PC-9 (cell line): ENCODE data around the gene MYO5B. TPM values are rescaled to one million over a fixed set of nuclear protein-coding genes. Genes with fewer than 3 reads are reported as not detected.

ENCODE experiments used
- BruUV-seq: library from RNA; stranded (reverse); fragments of 400-500 nt; replicated peaks from 2 replicates; lab custom pipeline; 2021; lab: Mats Ljungman, UMichigan
- CTCF ChIA-PET: fragments of 300-600 bp; sonication (Branson Sonifier 250); formaldehyde crosslinking; loops from one replicate; lab custom pipeline; 2022; ENCODE audit warnings: antibody characterized with exemption; lab: Charles Lee
- POLR2A ChIA-PET: fragments of 300-600 bp; sonication (Branson Sonifier 250); formaldehyde crosslinking; loops from one replicate; lab custom pipeline; 2022; ENCODE audit warnings: antibody characterized with exemption; ENCODE audit not compliant: unreplicated experiment; lab: Charles Lee
- DNase-seq, 2 experiments: peaks; one replicate each; pipeline versions ENCODE4 v3.0.0 to v3.0.0-alpha.2; 2015 to 2022; ENCODE audit warnings: mixed read lengths in 1 of 2
- H2AFZ ChIP-seq: fragments of 200-600 bp; sonication (generic); 2 replicates; pipeline ENCODE4 v1.8.1; 2017; ENCODE audit warnings: antibody characterized with exemption
- H3F3A ChIP-seq: fragments of 200-600 bp; sonication (generic); 2 replicates; pipeline ENCODE4 v1.8.1; 2017; ENCODE audit warnings: antibody characterized with exemption, mild to moderate bottlenecking, low read depth; ENCODE audit not compliant: insufficient read depth
- H3K27ac ChIP-seq: fragments of 200-600 bp; sonication (generic); 2 replicates; pipeline ENCODE4 v1.6.1; 2016; ENCODE audit warnings: mixed run types
- H3K27me3 ChIP-seq: fragments of 200-600 bp; sonication (generic); 2 replicates; pipeline ENCODE4 v1.6.1; 2016; ENCODE audit warnings: low read depth, mixed run types; ENCODE audit not compliant: insufficient read depth
- H3K36me3 ChIP-seq: fragments of 200-600 bp; sonication (generic); 2 replicates; pipeline ENCODE4 v1.6.1; 2016; ENCODE audit warnings: low read depth, mixed run types
- H3K4me1 ChIP-seq: fragments of 200-600 bp; sonication (generic); replicated peaks from 2 replicates; pipeline ENCODE4 v1.6.1; 2016; ENCODE audit warnings: mixed run types; ENCODE audit not compliant: insufficient read depth
- H3K4me2 ChIP-seq: fragments of 200-600 bp; sonication (generic); 2 replicates; pipeline ENCODE4 v1.6.1; 2017; ENCODE audit warnings: mixed run types
- H3K4me3 ChIP-seq: fragments of 200-600 bp; sonication (generic); 2 replicates; pipeline ENCODE4 v1.6.1; 2016; ENCODE audit warnings: mixed run types
- H3K79me2 ChIP-seq: fragments of 200-600 bp; sonication (generic); 2 replicates; pipeline ENCODE4 v1.6.1; 2017; ENCODE audit warnings: low read depth, mixed run types
- H3K9me2 ChIP-seq: fragments of 200-600 bp; sonication (generic); 2 replicates; pipeline ENCODE4 v1.8.1; 2017; ENCODE audit warnings: mild to moderate bottlenecking; ENCODE audit not compliant: insufficient read depth
- H3K9me3 ChIP-seq: fragments of 200-600 bp; sonication (generic); 2 replicates; pipeline ENCODE4 v1.8.1; 2016; ENCODE audit warnings: low read depth; ENCODE audit not compliant: insufficient read depth
- H4K20me1 ChIP-seq: fragments of 200-600 bp; sonication (generic); 2 replicates; pipeline ENCODE4 v1.8.1; 2017; ENCODE audit not compliant: insufficient read depth
- EZH2 ChIP-seq: fragments of 200-600 bp; sonication (generic); IDR thresholded peaks from 2 replicates; pipeline ENCODE4 v1.8.0; 2017; ENCODE audit warnings: antibody characterized with exemption, low read depth
- intact Hi-C: fragments of 100-400 bp; cut with micrococcal nuclease; formaldehyde crosslinking; loops from one replicate; pipeline ENCODE4 v1.10.0; 2022; ENCODE audit not compliant: unreplicated experiment
- total RNA-seq: library from RNA; stranded (reverse); gene quantifications from 2 replicates; pipeline ENCODE4 v1.2.3, GENCODE V29; 2021
- TF ChIP-seq, protein P1 (sequence below): fragments of 200-600 bp; sonication (generic); conservative IDR thresholded peaks from 2 replicates; pipeline ENCODE4 v1.6.1; 2017; ENCODE audit warnings: mixed run types, antibody characterized with exemption, mild to moderate bottlenecking, moderate library complexity

The MYO5B gene
- total RNA-seq, 1 experiment from 2014 or later, result 25.4 TPM

DNA sequence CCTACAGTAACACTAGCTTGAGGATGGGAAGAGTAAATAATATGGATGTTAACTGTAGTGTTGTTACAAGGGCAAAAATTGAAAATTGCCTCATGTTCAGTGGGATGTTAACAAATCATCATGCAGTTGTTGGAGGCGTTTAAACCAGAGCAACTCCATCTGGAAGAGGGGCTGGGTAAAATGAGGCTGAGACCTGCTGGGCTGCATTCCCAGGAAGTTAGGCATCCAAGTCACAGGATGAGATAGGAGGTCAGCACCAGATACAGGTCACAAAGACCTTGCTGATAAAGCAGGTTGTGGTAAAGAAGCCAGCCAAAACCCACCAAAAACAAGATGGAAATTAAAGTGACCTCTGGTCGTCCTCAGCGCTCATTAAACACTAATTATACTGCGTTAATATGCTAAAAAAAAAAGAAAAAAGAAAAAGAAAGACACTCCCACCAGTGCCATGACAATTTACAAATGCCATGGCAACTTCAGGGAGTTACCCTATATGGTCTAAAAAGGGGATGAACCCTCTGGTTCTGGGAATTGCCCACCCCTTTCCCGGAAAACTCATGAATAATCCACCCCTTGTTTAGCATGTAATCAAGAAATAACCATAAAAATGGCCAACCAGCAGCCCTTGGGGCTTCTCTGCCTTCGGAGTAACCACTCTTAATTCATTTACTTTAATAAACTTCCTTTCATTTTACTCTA is 101.4 kb downstream of the MYO5B start:
- Histone ChIP-seq H2AFZ (no peak overlapping the region), H3K4me3 (no peak overlapping the region), H3K36me3 (no peaks in the 10 kb centered on the region), H3K4me2 (no peak overlapping the region; the same call in 1 of the 2 replicates), H3K27me3 (no peaks in the 10 kb centered on the region), H3K9me2 (no peaks in the 10 kb centered on the region), H3K27ac (no peak overlapping the region), H3K79me2 (peaks cover 19% of the 10 kb centered on the region), H3K4me1 (peaks cover 51% of the 10 kb centered on the region), H3K9me3 (no peaks in the 10 kb centered on the region), H3F3A (peaks cover 20% of the 10 kb centered on the region), H4K20me1 (no peaks in the 10 kb centered on the region)
- DNase-seq, result peak in 1 of 2 experiments; percentile 50
- intact Hi-C loops, result no loop called here
- BruUV-seq, result no TSS peak
- TF ChIP-seq, protein P1, sequence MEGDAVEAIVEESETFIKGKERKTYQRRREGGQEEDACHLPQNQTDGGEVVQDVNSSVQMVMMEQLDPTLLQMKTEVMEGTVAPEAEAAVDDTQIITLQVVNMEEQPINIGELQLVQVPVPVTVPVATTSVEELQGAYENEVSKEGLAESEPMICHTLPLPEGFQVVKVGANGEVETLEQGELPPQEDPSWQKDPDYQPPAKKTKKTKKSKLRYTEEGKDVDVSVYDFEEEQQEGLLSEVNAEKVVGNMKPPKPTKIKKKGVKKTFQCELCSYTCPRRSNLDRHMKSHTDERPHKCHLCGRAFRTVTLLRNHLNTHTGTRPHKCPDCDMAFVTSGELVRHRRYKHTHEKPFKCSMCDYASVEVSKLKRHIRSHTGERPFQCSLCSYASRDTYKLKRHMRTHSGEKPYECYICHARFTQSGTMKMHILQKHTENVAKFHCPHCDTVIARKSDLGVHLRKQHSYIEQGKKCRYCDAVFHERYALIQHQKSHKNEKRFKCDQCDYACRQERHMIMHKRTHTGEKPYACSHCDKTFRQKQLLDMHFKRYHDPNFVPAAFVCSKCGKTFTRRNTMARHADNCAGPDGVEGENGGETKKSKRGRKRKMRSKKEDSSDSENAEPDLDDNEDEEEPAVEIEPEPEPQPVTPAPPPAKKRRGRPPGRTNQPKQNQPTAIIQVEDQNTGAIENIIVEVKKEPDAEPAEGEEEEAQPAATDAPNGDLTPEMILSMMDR, result no peak
- no peak for TF ChIP-seq EZH2
- POLR2A ChIA-PET, result no interaction called here
- CTCF ChIA-PET, result no interaction called here

DNA sequence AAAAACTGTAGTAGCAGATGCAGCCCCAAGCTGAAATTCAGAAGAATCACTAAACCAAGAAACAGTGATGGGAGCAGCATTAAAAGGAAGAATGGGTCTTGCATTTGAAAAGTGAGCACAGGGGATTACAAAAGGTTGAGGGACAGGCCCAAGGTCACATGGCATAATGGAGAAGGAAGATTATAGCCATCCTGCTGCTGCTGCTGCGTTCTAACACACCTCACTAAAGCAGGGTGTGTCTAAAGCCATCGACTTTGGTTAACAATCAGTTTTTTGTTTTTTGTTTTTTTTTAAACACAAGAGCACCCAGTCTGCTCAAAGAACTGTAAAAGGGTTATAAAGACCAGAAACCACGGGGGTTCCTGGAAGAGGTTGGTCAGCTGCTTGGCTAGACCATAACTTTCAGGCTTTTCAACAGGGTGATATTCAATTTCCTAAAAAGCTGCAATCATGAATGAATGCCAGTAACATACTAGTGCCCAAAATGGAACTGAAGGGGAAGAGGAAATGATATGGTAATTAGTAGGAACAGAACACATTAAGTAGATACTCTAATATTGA is 102.6 kb downstream of the MYO5B start:
- H2AFZ ChIP-seq, result no peak overlapping the region
- no peaks in the 10 kb centered on the region for H3K9me2 ChIP-seq
- no peaks in the 10 kb centered on the region for H3K9me3 ChIP-seq
- H3K27ac ChIP-seq, result no peak overlapping the region
- no peaks in the 10 kb centered on the region for H4K20me1 ChIP-seq
- CTCF ChIA-PET, result interaction anchor here (0.7 kb wide), 1 partner anchor 599 kb away, joined by 3 read pairs; no protein-coding TSS in a partner anchor
- no TSS peak for BruUV-seq
- H3K79me2 ChIP-seq, result peaks cover 18% of the 10 kb centered on the region
- H3K36me3 ChIP-seq, result no peaks in the 10 kb centered on the region
- H3K4me3 ChIP-seq, result no peak overlapping the region
- peaks cover 8% of the 10 kb centered on the region for H3F3A ChIP-seq
- intact Hi-C loops, result no loop called here
- TF ChIP-seq, protein P1, result no peak
- DNase-seq, result no peak
- POLR2A ChIA-PET, result no interaction called here
- H3K27me3 ChIP-seq, result no peaks in the 10 kb centered on the region
- H3K4me2 ChIP-seq, result no peak overlapping the region
- H3K4me1 ChIP-seq, result peaks cover 39% of the 10 kb centered on the region

DNA sequence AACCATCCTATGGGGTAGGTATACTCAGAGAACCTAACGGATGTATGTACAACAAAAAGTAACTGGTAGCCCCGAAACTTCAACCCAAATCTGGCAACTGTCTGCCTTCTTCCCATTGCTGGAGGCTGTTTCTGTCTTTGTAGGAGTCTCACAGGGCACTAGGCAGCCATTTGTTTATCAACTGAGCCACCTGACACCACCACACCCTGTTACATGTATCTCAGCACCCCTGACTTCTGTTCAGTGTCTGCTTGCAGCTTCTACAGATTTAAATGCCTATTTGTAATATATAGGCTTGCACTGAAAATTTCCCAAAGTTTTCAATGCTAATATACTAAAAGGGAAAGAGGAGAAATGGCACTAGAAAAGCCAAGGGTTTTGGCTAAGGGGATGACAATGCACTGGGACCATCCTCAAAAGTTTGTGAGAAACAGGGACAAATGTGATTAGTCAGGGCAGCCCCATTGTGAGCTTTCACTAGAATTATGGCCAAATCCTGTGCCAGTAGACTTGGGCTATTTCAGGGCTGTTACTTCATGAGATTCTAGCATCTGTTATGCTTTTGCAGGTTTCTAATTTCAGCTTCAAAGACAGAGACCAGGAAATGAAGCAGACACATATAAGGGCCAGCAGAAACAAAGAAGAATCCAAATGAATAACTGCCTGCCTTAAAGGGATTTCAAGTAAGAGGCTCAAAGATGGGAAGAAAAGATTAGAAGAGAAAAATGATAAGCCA is 103.3 kb downstream of the MYO5B start:
- H3K27me3 ChIP-seq, result no peaks in the 10 kb centered on the region
- 0 out of 2 replicates have a peak, but pooled peaks cover 2% of the 10 kb centered on the region for H3F3A ChIP-seq
- CTCF ChIA-PET, result no interaction called here
- H3K4me2 ChIP-seq, result no peak overlapping the region
- no peak for DNase-seq
- POLR2A ChIA-PET, result no interaction called here
- peaks cover 33% of the 10 kb centered on the region for H3K4me1 ChIP-seq
- H3K27ac ChIP-seq, result no peak overlapping the region
- H3K9me2 ChIP-seq, result no peaks in the 10 kb centered on the region
- H2AFZ ChIP-seq, result no peak overlapping the region
- intact Hi-C loops, result no loop called here
- H3K9me3 ChIP-seq, result no peaks in the 10 kb centered on the region
- no peaks in the 10 kb centered on the region for H3K36me3 ChIP-seq
- H3K79me2 ChIP-seq, result peaks cover 12% of the 10 kb centered on the region
- no TSS peak for BruUV-seq
- H3K4me3 ChIP-seq, result no peak overlapping the region
- no peaks in the 10 kb centered on the region for H4K20me1 ChIP-seq
- TF ChIP-seq EZH2, result no peak
- TF ChIP-seq, protein P1, result no peak
